ENCODE measurements around the gene SLC25A41.

The SLC25A41 gene

GRCh38 chr19:6396305-6396704 is 37.3 kb downstream of the SLC25A41 start:
- peaks cover 10% of the 10 kb centered on the region for H3K4me1 ChIP-seq
- H3K9me3 ChIP-seq, result no peaks in the 10 kb centered on the region
- in situ Hi-C loops (cut with MboI; ENCODE audit: low sequenced_read_pairs), result no loop called here
- H3K27me3 ChIP-seq (ENCODE audit: low read depth), result no peaks in the 10 kb centered on the region
- H3K4me3 ChIP-seq, result no peak overlapping the region
- DNase-seq (ENCODE audit: low spot score in 2 of 2), result no peak
- H3K36me3 ChIP-seq (replicated peaks), result 0 out of 2 replicates have a peak, but pooled peaks cover 3% of the 10 kb centered on the region

GRCh38 chr19:6394831-6395230 is 38.7 kb downstream of the SLC25A41 start:
- Histone ChIP-seq H3K4me3 (no peak overlapping the region), H3K36me3 (replicated peaks) (peaks cover 12% of the 10 kb centered on the region), H3K4me1 (peaks cover 10% of the 10 kb centered on the region), H3K27me3 (ENCODE audit: low read depth) (no peaks in the 10 kb centered on the region), H3K9me3 (no peaks in the 10 kb centered on the region)
- in situ Hi-C loops (cut with MboI; ENCODE audit: low sequenced_read_pairs), result no loop called here
- DNase-seq (ENCODE audit: low spot score in 2 of 2), result no peak

GRCh38 chr19:6393983-6394412 is 39.6 kb downstream of the SLC25A41 start:
- Histone ChIP-seq H3K9me3 (no peaks in the 10 kb centered on the region), H3K4me3 (peak overlapping the region; percentile 91), H3K36me3 (replicated peaks) (peaks cover 20% of the 10 kb centered on the region), H3K27me3 (ENCODE audit: low read depth) (no peaks in the 10 kb centered on the region), H3K4me1 (peaks cover 10% of the 10 kb centered on the region)
- no peak for DNase-seq (ENCODE audit: low spot score in 2 of 2)
- in situ Hi-C loops (cut with MboI; ENCODE audit: low sequenced_read_pairs), result no loop called here

GRCh38 chr19:6393074-6393982 is 40.2 kb downstream of the SLC25A41 start, which contains the start of gene GTF2F1:
TSS of gene GTF2F1 (minus strand) at chr19:6393164. CDS start at chr19:6392995, 169 bp downstream.
- in situ Hi-C loops (cut with MboI; ENCODE audit: low sequenced_read_pairs), result no loop called here
- Histone ChIP-seq H3K4me1 (peaks cover 10% of the 10 kb centered on the region), H3K27me3 (ENCODE audit: low read depth) (no peaks in the 10 kb centered on the region), H3K9me3 (no peaks in the 10 kb centered on the region), H3K36me3 (replicated peaks) (peaks cover 27% of the 10 kb centered on the region), H3K4me3 (peak within 1 kb of the TSS; percentile 91)
- DNase-seq (ENCODE audit: low spot score in 2 of 2), result peak; percentile 92 to 96

GRCh38 chr19:6392221-6393073 is 41.1 kb downstream of the SLC25A41 start:
- Histone ChIP-seq H3K27me3 (ENCODE audit: low read depth) (no peaks in the 10 kb centered on the region), H3K36me3 (replicated peaks) (peaks cover 36% of the 10 kb centered on the region), H3K9me3 (no peaks in the 10 kb centered on the region), H3K4me3 (peak overlapping the region; percentile 91), H3K4me1 (peaks cover 10% of the 10 kb centered on the region)
- DNase-seq (ENCODE audit: low spot score in 2 of 2), result no peak
- in situ Hi-C loops (cut with MboI; ENCODE audit: low sequenced_read_pairs), result no loop called here

GRCh38 chr19:6387372-6387771 is 46.2 kb downstream of the SLC25A41 start:
- H3K4me3 ChIP-seq, result no peak overlapping the region
- no peak for DNase-seq (ENCODE audit: low spot score in 2 of 2)
- H3K9me3 ChIP-seq, result no peaks in the 10 kb centered on the region
- no peaks in the 10 kb centered on the region for H3K27me3 ChIP-seq (ENCODE audit: low read depth)
- peaks cover 2% of the 10 kb centered on the region for H3K4me1 ChIP-seq
- in situ Hi-C loops (cut with MboI; ENCODE audit: low sequenced_read_pairs), result no loop called here
- peaks cover 74% of the 10 kb centered on the region for H3K36me3 ChIP-seq (replicated peaks)

- peaks cover 81% of the 10 kb centered on the region for H3K36me3 ChIP-seq (replicated peaks)
- H3K4me1 ChIP-seq, result no peaks in the 10 kb centered on the region
- no peaks in the 10 kb centered on the region for H3K27me3 ChIP-seq (ENCODE audit: low read depth)
- DNase-seq (ENCODE audit: low spot score in 2 of 2), result no peak
- in situ Hi-C loops (cut with MboI; ENCODE audit: low sequenced_read_pairs), result no loop called here
- H3K4me3 ChIP-seq, result no peak overlapping the region
- H3K9me3 ChIP-seq, result no peaks in the 10 kb centered on the region
These were observed 49.2 kb downstream of the SLC25A41 start for GRCh38 chr19:6384381-6384780.

GRCh38 chr19:6383188-6383587 is 50.4 kb downstream of the SLC25A41 start:
- no peaks in the 10 kb centered on the region for H3K4me1 ChIP-seq
- H3K9me3 ChIP-seq, result no peaks in the 10 kb centered on the region
- in situ Hi-C loops (cut with MboI; ENCODE audit: low sequenced_read_pairs), result no loop called here
- H3K27me3 ChIP-seq (ENCODE audit: low read depth), result no peaks in the 10 kb centered on the region
- DNase-seq (ENCODE audit: low spot score in 2 of 2), result no peak
- H3K36me3 ChIP-seq (replicated peaks), result peaks cover 77% of the 10 kb centered on the region
- no peak overlapping the region for H3K4me3 ChIP-seq

- no peak for DNase-seq (ENCODE audit: low spot score in 2 of 2)
- in situ Hi-C loops (cut with MboI; ENCODE audit: low sequenced_read_pairs), result no loop called here
- Histone ChIP-seq H3K9me3 (no peaks in the 10 kb centered on the region), H3K27me3 (ENCODE audit: low read depth) (no peaks in the 10 kb centered on the region), H3K4me1 (peaks cover 10% of the 10 kb centered on the region), H3K36me3 (replicated peaks) (peaks cover 58% of the 10 kb centered on the region), H3K4me3 (no peak overlapping the region)
These were observed 52.4 kb downstream of the SLC25A41 start for GRCh38 chr19:6381030-6381750.

GRCh38 chr19:6379744-6380143 is 53.8 kb downstream of the SLC25A41 start:
- H3K36me3 ChIP-seq (replicated peaks), result peaks cover 52% of the 10 kb centered on the region
- peaks cover 10% of the 10 kb centered on the region for H3K4me1 ChIP-seq
- no peaks in the 10 kb centered on the region for H3K27me3 ChIP-seq (ENCODE audit: low read depth)
- no peak overlapping the region for H3K4me3 ChIP-seq
- DNase-seq (ENCODE audit: low spot score in 2 of 2), result no peak
- in situ Hi-C loops (cut with MboI; ENCODE audit: low sequenced_read_pairs), result no loop called here
- H3K9me3 ChIP-seq, result no peaks in the 10 kb centered on the region

- in situ Hi-C loops (cut with MboI; ENCODE audit: low sequenced_read_pairs), result no loop called here
- H3K9me3 ChIP-seq, result no peaks in the 10 kb centered on the region
- peaks cover 41% of the 10 kb centered on the region for H3K36me3 ChIP-seq (replicated peaks)
- no peaks in the 10 kb centered on the region for H3K27me3 ChIP-seq (ENCODE audit: low read depth)
- no peak for DNase-seq (ENCODE audit: low spot score in 2 of 2)
- H3K4me3 ChIP-seq, result no peak overlapping the region
- H3K4me1 ChIP-seq, result peaks cover 15% of the 10 kb centered on the region
These were observed 55.1 kb downstream of the SLC25A41 start for GRCh38 chr19:6378486-6378885.

GRCh38 chr19:6378041-6378440 is 55.5 kb downstream of the SLC25A41 start:
- no peak overlapping the region for H3K4me3 ChIP-seq
- peaks cover 15% of the 10 kb centered on the region for H3K4me1 ChIP-seq
- no peaks in the 10 kb centered on the region for H3K27me3 ChIP-seq (ENCODE audit: low read depth)
- peaks cover 37% of the 10 kb centered on the region for H3K36me3 ChIP-seq (replicated peaks)
- in situ Hi-C loops (cut with MboI; ENCODE audit: low sequenced_read_pairs), result no loop called here
- H3K9me3 ChIP-seq, result no peaks in the 10 kb centered on the region
- no peak for DNase-seq (ENCODE audit: low spot score in 2 of 2)

GRCh38 chr19:6376512-6377190 is 56.9 kb downstream of the SLC25A41 start:
- in situ Hi-C loops (cut with MboI; ENCODE audit: low sequenced_read_pairs), result no loop called here
- peaks cover 19% of the 10 kb centered on the region for H3K4me1 ChIP-seq
- H3K36me3 ChIP-seq (replicated peaks), result peaks cover 27% of the 10 kb centered on the region
- no peaks in the 10 kb centered on the region for H3K27me3 ChIP-seq (ENCODE audit: low read depth)
- peak; percentile 26 to 39 for DNase-seq (ENCODE audit: low spot score in 2 of 2)
- H3K4me3 ChIP-seq, result no peak overlapping the region
- H3K9me3 ChIP-seq, result no peaks in the 10 kb centered on the region

Measured in HAP-1 (cell line).